GOT3 (cell line): ENCODE data around the gene HOXA3.
A peak's percentile ranks its signal among the peaks of the same experiment; 100 is the strongest.

Experiments
- DNase-seq: peaks from one replicate; lab custom pipeline; 2025; ENCODE audit warnings: mixed read lengths; lab: John Stamatoyannopoulos, UW

Gene HOXA3

DNA sequence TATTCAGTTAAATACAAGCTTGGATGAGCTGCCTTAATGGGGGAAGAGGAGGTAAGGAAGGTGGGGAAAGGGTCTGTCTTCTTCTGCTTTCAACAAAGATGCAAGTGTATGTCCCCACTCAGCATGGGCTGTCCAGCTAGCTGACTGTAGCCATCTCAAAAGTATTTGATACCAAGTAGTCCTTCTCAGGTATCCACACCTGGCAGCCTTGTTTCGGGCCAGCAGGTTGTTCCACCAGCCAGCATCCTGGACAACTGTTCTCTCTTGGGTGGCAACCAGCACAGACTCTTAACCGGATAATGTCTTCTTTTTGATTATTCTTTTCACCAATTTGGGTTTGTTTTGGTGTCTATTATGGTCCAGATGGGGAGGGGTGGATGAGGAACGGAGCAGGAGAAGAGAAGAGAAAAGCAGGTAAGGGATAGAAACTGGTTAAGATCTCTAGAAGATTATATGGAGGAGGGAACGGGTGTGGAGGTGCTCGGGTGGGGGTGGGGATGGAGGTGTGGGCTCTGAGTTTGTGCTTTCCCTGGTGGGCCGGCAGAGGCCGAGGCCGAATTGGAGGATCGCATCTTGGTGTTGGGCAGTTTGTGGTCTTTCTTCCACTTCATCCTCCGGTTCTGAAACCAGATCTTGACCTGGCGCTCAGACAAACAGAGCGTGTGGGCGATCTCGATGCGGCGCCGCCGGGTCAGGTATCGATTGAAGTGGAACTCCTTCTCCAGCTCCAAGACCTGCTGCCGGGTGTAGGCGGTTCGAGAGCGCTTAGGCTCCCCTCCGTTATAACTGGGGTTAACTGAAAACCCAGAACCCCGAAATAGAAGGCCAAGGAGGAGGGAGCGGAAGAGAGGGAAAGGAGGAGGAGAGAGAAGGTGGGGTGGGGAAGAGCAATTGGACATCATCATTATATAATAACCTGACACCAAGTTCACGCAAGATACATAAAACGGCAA is 23.3 kb downstream of the HOXA3 start:
- DNase-seq, result no peak

DNA sequence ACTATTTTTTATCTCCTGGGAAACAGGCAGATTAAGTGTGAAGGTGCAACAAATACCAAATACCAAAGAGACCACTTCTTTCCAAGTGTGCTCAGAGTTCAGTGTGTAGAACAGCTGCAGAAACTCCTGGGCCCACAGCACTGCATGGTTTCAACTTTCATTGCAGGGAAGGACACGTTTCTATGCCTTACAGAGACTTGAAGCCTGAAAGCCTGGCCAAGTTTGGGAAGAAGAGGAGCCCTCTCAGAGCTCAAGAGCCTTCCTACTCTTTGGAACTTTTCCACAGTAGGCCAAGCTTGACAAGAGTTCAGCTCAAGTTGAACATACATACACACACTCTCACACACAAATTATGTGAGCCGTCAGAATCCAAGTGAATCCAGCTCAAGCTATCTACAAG is 24.3 kb downstream of the HOXA3 start:
- no peak for DNase-seq

DNA sequence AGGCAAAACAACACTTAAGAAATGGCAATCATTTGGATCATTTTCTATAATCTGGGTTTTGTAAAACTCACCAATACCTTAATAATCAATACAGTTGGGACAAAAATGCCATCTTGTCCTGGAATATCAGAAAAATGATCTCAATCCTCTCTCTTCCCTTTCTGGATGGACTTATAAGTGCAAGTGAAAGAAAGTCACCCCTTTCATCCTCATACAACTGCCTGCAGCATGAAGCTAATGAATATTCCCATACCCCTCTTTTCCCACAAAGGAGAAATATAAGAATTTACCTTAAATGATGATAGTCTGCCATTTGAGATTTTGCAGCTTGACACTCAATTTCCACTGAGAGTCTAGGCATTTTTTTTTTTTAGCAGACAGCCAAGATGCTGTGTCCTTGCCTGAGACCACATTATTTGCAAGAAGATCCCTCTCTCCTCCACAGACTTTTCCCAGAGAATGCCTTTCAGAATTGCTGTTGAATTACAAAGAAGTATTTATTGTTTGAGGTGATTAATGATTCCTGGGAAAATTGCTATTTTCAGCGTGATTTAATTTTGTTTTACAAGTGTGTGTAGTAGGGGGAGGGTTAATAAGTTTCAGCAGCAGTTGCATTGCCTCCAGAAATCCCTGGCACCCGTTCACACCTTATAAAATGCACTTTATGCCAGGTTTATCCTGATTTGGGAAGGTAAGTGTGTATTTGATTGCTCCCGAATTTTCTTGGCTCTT is 25.6 kb downstream of the HOXA3 start:
- DNase-seq, result no peak

DNA sequence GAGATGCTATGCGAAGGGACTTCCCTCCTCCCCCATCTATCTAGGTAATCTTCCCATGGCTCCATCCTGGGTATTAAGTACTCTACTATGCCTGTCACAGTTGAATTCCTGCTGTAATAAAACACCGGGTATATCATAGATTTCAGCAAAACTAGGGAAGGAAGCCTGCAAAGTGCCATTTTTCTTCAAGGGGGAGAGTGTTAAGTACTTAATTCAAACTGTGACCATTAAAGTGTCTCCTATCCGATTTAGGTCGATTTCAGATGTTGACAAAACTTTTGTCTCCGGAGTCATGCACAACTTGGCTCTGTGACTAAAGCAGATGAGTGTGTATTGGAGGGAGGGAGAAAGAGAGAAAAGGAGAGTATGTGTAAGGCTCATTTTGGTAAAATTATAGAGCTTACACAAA is 26.4 kb downstream of the HOXA3 start:
- DNase-seq, result no peak

DNA sequence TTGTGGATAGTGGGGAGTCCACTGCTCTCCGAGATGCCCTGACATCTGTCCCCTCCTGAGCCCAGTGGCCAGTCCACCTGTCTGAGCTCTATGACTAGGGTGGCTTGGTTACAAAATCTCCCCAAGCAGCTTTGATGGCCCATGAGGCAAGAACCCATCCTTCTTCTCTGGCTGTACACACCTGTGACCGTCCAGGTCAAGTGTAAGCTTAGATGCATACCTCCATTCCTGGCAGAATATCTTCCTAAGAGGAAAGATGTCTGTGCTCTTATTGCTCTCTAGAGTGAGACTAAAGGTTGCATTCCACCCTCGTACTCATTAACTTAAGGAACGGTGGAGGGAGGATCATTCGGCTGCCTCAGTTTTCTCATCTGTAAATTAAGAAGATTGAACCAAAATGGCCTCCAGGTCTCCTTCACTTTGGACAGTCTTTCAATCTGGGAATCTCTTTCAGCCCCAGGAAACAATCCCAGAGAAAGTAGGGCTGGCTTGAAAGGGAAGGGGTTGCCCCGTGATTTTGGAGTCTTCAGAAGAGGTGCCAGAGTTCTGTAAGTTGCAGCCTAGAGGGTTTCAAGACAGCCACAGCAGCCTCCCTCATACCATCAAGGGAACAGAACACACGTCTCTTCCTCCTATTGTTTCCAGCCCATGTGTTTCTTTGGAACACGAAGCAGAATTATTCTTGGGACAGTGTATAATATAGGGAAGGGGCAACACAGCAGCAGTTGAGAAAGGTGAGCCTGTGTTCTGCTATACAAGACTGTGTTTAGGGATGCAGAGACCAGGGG is 27.3 kb downstream of the HOXA3 start:
- no peak for DNase-seq

DNA sequence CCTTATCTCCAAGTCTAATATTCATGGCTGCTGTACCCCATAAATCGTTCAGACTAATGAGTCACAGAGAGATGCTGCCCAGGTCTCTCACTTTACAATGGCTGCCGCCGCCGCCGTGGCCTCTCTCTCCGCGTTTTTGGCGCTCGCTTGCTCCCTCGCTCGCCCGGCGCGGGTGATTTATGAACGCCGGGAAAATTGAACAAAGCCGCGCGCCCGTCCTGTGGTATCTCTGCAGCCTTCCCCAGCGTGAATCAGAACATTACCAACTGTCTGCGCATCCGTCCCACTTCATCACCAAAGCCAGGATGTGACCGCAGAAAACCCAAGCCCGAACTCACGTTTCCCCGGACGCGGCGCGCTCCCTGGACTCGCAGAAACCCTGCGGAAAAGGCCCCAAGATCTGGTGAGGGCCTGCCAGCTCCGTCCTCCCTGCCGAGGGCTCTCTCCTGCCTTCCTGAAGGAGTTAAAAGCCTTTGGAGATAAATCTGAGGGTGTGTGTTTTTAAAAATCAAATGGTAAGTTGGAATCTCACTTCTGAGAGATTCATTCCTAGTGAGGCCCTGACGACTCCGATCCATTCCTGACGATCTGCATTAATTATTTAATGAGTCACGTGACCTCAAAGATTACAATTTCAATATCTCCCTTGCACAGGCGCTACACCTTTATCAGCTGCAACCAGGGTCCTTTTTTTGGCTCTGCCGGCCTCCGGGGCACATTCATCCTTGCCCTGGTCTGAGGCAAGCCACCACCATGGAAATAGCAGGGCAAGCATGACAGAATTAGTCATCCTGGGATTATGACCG is 28.1 kb downstream of the HOXA3 start:
- DNase-seq, result peak; percentile 76

DNA sequence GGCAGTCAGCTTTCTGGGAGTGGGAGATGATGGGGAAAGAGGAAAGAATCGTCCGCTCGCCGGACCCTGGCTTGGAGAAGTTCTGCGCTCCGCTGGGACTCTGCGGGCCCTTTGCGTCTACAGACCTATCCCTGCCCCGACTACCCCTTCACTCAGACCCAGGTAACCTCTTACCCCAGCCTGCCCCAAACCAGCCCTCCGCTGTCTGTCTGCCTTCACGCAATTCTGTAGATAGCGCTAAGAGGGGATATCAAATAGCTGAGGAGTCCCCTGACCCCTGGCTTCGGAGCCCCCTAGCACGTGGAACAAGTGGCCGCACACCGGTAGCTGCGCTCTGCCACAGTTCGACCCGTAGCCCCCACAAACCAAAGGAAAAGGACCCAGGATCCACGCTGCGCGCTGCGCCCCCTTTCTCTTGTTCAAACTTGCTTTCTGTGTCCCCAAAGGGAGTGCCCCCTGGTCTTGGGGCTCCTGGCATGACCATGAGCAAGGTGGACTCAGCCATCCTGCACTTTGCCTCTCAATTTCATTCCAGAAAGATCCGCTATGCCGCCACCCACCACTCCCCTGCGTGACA is 28.8 kb downstream of the HOXA3 start:
- DNase-seq, result no peak

DNA sequence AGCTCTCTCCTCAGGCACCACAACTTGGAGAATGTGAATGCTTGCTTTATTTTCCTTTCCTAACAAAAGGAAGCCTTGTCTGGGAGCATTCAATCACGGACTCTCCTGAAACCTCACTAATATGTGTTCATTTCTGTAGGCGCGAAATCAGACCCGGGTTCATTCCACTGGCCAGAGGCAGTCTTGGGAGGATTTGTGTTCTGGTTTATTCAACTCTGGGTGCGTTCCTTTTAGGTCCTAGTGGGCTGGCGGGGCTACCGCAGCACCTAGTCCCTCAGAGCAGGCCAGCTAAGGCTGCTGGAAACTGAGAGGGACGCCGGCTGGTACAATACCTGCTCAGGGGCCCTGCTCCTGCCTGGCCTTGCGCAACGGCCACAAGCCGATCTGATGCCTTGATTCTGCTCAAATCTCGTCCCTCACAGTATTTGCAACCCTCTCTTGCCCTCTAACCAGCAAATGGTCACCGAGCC is 29.3 kb downstream of the HOXA3 start:
- DNase-seq, result no peak

DNA sequence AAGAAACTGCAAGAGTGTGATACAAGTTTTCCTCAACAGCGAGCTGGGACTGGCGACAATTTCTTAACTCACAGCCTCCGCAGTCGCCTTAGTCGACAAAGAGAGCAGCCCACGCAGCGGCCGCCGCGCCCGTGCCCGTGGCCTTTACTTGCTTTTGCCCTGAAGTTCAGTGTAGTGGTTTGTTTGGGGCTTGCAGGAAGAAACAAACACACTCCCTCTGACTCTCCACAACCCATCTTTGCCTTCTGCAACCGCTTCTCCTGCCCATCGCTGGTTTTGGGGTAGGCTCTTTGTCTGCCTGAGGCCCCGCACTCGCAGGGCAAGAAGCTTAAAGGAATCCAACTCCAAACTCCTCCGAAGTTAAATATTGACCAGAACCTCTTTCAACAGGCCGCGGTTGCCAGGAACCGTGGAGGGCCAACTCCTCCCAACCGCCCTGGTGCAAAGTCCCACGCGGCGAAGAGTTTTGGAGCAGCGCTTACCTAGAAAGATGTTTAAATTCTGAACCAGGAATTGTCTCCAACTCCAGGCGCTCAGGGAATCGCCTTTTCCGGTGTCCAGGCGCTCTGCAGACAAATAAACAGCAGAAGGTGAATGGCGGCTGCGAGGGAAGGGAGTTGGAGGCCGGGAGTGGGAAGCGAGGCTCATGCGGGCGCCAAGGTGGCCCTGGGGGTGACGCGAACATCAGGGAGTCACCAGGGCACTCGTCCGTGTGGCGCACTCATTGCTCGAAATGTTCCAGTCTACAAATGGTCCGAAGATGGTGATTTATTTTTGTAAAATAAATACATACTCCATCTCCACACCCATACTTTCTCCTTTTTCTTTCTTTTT is 30.1 kb downstream of the HOXA3 start:
- no peak for DNase-seq

DNA sequence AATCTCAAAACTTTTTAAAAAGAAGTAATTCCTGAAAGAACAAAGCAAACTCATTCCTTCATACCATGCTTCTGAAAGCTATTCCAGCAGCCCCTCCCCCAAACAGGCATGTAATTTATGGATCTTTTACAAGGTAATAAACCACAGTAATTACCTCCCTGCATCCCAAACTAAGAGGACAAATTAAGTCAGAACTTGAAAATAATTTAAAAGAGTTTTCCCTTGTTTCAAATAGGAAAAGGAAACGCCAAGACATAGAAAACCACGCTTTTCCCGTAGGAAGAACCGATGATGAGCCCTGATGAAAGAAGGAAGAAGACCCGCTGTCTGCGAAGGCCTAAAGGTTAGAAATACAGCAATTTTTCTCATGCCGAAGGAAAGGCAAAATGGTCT is 30.7 kb downstream of the HOXA3 start:
- no peak for DNase-seq

DNA sequence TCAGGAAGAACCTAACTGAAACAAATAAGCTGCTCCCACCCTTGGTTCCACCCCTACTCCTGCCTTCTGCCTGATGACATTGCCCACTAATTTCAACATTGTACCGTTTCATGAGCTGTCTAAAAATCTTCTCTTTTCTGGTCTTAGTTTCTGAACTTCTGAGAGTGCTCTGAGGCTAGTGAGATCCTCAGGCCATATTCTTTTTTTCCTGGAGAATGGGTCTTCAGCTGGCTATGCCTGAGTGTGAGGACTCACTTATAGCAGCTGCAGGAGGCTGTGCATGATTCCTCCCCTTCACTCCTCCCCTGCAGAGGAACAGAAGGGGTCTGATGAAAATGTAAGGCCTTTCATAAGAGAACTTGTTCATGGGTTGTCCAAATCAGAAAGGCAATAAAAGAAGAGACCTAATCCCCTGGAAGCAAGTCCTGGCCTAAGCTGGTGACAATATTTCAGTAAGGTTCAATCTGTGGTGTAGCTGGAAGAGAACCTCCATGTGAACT is 32.9 kb downstream of the HOXA3 start:
- no peak for DNase-seq

DNA sequence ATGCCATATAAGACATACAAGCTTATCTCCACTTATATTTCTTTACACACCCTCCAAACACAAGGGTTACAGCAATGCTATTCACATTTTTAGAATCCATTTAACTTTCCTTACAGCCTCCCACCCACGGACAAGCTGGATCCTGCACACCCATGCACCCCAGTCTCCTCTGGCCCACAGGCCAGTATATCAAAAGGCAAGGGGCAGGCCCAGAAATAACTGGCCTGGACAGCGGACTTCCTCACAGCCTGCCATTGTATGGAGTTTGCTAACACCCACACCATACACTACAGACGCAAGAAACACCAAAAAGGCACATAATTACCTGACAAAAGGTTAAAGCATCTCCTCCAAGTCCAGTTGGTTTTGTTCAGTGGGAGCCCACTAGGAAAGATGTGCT is 33.8 kb downstream of the HOXA3 start:
- no peak for DNase-seq

DNA sequence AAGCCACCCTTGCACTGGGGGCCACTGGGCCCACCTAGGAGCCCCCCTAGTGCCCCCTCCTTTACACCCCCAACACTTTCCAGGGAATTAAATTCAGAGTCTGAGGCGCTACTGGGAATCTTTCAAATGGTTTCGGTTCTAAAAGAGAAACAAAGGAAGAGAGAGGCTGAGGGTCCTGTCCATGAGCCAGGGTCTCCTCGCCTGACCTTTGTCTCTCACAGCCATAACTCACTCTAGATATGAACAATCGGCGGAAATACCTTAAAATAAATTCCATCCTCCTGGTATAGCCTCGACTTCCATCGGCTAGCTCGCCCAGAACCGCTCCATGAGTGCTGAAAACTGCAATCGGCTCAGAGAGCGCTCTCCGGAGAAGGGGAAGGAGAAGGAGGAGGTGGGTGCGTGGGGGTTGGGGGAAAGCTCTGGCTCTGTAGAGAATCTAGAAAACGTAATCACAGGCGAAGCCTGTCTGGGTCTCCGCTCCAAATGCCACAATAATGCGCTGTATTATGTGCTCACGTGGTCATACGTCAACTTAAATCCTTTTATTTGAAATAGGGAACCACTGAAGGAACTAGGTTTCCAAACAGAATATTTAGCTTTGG is 34.4 kb downstream of the HOXA3 start:
- no peak for DNase-seq

DNA sequence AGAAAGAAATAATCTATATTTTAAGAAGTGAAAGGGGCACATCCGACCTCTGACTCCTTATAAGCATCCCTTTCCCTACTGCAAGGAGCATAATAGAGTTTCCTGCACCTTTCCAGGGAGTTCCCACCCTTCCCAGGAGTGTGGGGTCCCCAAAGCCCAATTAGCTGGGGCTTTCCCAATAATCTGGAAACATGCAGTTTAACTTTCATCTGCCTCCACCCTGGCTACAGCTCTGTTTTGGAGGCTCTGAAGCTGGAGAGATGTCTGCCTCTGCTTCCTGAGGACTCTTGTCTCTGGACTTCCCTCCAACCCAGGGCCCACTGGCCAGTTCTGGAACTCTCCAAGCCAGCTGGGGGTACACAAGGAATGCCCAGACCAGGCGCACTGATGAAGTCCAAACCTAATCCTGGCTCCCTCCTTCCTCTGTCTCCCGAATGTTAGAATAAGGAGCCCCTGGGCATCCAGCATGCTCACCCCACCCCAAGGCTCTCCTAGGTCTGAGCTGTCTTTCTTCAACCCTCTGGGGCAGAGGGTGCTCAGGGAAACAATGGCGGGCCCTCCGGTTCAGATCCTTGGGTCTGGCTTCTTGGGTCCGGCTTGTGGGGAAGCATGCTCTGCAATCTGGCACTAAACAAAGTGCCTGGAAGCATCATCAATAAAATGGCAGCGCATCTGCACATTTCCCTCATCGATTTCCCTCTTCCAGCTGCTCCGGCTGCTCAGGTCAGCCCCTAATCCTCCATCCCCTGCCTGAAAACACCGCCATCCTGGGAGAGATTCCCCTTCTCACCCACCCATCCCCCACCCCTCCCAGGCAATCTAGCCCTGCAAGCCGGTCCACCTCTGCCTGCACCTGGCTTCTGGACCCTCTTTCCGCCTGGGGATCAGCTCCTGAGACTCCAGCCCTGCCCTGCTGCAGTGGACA is 35.2 kb downstream of the HOXA3 start:
- DNase-seq, result no peak

DNA sequence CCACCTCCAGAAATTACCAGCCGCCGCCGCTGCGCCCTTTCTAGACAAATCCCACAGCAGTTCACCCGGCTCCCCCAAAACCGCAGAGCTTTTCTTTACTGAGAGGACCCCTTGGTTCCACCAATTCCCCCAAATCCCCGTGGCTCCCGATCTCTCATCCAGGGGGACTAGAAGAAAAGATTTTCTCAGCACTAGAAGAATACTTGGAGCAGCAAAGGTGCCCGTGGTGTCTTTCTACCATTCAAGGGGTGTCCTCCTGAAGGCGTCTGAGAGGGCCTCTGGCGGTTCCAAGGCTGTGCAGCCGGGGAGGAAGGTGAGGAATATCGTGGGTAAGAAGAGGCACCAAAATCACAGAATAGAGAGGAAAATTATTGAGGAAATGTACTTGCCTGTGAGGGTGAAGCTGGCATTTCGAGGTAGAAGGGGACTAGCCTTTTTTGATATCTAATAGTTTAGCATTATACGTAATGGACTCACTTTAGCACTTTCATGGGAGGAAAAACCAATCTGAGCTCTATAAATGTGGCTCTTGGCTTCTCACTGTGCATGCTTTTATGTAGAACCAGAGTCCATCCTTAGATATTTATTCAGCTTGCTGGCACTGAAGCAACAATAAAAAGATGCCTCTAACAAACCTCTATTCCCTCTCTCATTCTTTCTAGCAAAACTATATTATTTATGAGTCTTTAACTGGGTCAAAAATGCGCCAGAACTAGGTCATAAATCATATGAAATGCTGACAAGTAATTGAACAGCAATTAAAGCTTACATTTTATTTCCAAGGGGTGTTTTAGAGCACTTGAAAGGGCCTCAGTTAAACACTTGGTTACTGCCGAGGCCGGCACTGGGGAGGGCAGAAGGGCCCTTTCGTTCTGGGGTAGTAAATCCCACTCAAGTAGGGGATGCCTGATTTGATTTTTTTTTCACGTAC is 36.1 kb downstream of the HOXA3 start:
- DNase-seq, result no peak

DNA sequence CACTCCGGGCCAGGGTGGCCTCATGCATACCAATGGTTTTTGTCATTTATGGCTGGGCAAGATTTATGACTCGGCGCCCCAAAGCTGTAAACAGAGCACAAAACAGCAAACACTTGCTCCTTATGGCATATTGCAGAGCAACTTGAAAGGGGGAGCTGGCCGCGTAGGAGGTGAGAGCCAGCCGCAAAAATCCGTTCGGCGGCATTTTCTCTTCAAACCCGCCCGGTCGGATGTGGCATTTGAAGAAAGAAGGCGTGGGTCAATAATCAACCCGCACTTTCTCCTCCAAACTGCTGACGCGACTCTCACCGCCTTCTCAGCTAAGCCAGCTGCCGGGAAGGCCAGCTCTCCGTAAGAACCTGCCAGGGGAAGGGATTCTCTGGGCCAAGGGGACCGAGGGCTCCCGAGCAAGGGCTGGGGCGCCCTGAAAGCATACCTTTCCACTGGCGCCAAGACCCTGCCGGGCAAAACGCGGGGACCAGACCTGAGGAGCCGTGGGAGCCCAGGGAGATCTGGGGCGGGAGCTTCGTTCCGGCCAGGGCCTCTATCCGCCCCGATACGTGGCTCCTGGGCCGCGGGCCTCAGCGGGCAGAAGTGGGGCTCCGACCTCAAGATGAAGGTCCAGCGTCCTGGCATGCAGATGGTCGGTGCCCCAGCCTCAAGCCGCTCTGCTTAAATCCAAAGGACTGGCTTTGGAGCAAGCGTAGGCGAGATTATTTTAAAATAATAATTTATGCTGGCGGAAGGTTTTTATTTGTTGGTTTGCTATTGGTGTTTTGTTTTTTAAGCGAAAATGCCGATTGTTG is 37.0 kb downstream of the HOXA3 start:
- peak; percentile 70 for DNase-seq

DNA sequence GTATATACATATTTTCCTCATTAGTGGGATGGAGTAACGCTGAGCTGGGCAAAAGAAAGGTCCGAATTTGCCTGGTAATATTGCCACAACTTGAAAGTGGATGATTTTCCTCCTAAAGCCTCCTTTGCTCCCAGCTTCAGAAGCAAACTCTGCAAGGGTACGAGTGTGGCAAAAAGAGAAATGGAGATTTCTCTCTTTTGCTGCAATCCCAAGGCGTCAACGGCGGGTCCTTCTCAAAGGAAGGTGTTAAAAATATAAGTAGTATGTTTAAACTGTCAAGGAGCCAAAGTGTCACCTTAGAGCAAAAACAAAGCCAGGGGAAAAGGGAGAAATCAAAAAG is 37.5 kb downstream of the HOXA3 start:
- no peak for DNase-seq
